TTC549 (cell line): Measurements from ENCODE around the gene RPUSD3.

Experiments used
- FAIRE-seq: peaks from 2 replicates; lab custom pipeline; 2012; peaks lifted over from hg19 to GRCh38; lab: Jason Lieb, UNC

RPUSD3 gene

DNA sequence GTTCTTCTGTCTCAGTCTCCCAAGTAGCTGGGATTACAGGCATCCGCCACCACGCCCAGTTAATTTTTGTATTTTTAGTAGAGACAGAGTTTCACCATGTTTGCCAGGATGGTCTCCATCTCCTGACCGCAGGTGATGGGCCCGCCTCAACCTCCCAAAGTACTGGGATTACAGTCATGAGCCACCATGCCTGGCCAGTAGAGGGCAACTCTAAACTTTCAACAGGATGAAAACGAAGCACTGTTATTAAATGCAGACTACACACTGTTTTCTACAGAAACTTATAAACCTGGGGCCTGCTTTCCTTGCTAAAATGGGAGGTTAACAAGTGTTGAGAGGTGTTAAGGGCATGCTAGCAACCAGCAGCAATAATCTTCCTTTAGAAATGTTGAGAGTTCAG is 43.3 kb downstream of the RPUSD3 start:
- FAIRE-seq, result no peak

DNA sequence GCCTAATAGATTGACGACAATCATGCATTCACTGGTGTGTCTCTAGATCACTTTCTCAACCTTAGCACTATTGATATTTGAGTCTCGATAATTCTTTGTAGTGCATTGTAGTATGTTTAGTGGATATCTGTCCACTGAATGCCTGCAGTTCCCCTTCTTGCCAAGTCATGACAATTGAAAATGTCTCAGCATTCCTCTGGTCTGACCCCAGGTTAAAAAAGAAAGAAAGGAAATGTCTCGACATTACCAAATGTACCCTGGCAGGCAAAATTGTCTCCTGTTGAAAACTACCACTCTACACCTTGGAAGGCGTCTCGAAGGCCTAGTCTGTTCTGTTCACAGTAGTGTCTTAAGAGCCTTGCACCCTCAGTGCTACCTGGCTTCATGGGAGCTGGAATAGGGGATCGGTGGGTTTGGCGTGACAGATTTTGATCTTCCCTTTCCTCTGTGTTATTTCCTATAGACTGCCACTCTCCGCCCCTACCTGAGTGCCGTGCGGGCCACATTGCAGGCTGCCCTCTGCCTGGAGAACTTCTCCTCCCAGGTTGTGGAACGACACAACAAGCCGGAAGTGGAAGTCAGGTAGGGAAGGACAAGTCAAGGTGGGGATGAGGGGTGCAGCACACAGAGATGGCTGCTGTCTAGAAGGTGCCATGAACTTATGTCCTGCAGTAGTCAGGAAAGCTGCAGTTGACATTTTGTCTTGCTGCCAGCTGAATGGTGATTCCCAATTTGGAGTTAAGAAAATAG is 46.4 kb downstream of the RPUSD3 start:
- no peak for FAIRE-seq

- no peak for FAIRE-seq
These were observed 48.6 kb downstream of the RPUSD3 start for GRCh38 chr3:9795207-9795606.

GRCh38 chr3:9794400-9794799 is 49.4 kb downstream of the RPUSD3 start:
- no peak for FAIRE-seq

GRCh38 chr3:9793161-9793781 is 50.5 kb downstream of the RPUSD3 start:
- no peak for FAIRE-seq

- no peak for FAIRE-seq
These were observed 51.2 kb downstream of the RPUSD3 start, which contains the start of the genes ARPC4 and TADA3 for GRCh38 chr3:9792405-9793160. Gene ARPC4, plus strand, starts transcription at chr3:9793082. Its CDS starts 40 bp downstream, at chr3:9793122. Gene TADA3, minus strand, starts transcription at chr3:9792473. Its CDS starts 1,007 bp downstream, at chr3:9791466.

DNA sequence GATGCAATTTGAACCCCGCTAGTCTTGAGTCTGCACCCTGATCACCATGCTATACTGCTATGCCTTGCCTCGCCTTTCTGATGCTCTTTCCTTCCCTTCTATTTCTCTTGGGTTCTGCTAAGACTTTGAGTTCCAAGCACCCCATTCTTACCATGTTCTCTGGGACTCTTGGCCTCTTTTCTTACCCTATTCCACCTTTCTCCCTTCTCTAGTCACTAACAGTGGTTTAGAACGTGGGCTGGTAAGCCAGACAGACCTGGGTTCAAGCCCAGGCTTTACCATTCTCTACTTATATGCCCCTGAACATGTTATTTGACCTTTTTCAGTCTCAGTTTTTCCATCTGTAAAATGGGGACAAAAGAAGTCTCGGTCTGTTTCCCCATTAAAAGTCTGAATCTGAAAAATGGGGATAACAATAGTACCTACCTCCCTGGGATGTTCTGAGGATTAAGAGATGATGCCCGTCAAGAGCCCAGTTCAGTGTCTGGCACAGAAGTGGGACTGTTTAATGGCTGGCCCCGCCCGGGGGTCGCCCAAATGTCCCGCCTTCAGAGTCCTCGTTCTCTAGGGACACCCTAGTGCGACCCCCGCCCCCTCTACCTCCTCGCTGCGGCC is 51.9 kb downstream of the RPUSD3 start:
- no peak for FAIRE-seq

- no peak for FAIRE-seq
These were observed 52.7 kb downstream of the RPUSD3 start for GRCh38 chr3:9791127-9791526.
